K562 (cell line): ENCODE measurements around the gene CSTF1. TPM values are rescaled to one million over a fixed set of nuclear protein-coding genes. Genes with fewer than 3 reads are reported as not detected.

Experiments
- AFF1 ChIP-seq, 2 experiments: fragments of 450-650 bp; IDR thresholded peaks; 2 replicates each; pipeline ENCODE4 v1.6.1; 2018; ENCODE audit warnings: mild to moderate bottlenecking in 2 of 2, low read depth in 1 of 2; ENCODE audit not compliant: partially characterized antibody in 2 of 2
- ARID1B ChIP-seq: fragments of 450-650 bp; IDR thresholded peaks from 2 replicates; pipeline ENCODE4 v1.6.1; 2016; ENCODE audit warnings: antibody characterized with exemption, mild to moderate bottlenecking, inconsistent platforms
- BCL6 ChIP-seq: fragments of 250-450 bp; sonication (Bioruptor Pico); IDR thresholded peaks from 2 replicates; pipeline ENCODE4 v1.4.0; 2020
- CBFA2T2 ChIP-seq: fragments of 450-650 bp; conservative IDR thresholded peaks from 2 replicates; pipeline ENCODE4 v1.6.1; 2017; ENCODE audit warnings: mild to moderate bottlenecking
- HDAC2 ChIP-seq: fragments of 450-650 bp; IDR thresholded peaks from 2 replicates; pipeline ENCODE4 v1.6.1; 2016; ENCODE audit warnings: mild to moderate bottlenecking
- NCOR1 ChIP-seq: fragments of 450-650 bp; IDR thresholded peaks from 2 replicates; pipeline ENCODE4 v1.6.1; 2016; ENCODE audit warnings: mild to moderate bottlenecking, moderate library complexity
- SOX6 ChIP-seq: fragments of 450-650 bp; IDR thresholded peaks from 2 replicates; pipeline ENCODE4 v1.6.1; 2014; ENCODE audit warnings: mild to moderate bottlenecking
- TAL1 ChIP-seq: fragments of 450-650 bp; IDR thresholded peaks from 2 replicates; pipeline ENCODE4 v1.6.1; 2016; ENCODE audit warnings: mild to moderate bottlenecking
- TCF3 ChIP-seq: sonication (generic); formaldehyde crosslinking; IDR thresholded peaks from 2 replicates; pipeline ENCODE4 v1.4.0; 2020; ENCODE audit warnings: mild to moderate bottlenecking, missing genetic modification reagents
- XRCC3 ChIP-seq: fragments of 450-650 bp; IDR thresholded peaks from 2 replicates; pipeline ENCODE4 v1.6.1; 2017; ENCODE audit warnings: mild to moderate bottlenecking, moderate library complexity
- ZNF143 ChIP-seq: sonication (generic); formaldehyde crosslinking; IDR thresholded peaks from 2 replicates; pipeline ENCODE4 v1.9.0; 2022; ENCODE audit warnings: mild to moderate bottlenecking, missing genetic modification reagents
- ZNF263 ChIP-seq: sonication (generic); formaldehyde crosslinking; IDR thresholded peaks from 2 replicates; pipeline ENCODE4 v1.8.0; 2022; ENCODE audit warnings: mild to moderate bottlenecking, missing genetic modification reagents, borderline replicate concordance
- ZNF77 ChIP-seq: fragments of 250-450 bp; sonication (Bioruptor Pico); IDR thresholded peaks from 2 replicates; pipeline ENCODE4 v1.5.0; 2020
- polyA plus RNA-seq, 8 experiments: library from polyadenylated mRNA; depleted of rRNA in 4 of 8; stranded (reverse) in 5 of 8; unstranded in 3 of 8; fragments of >200 nt; fragmentation: Nextera tagmentation in 2 of 8; fragmentation: Illumina TruSeq in 1 of 8; extraction: Ambion mirVana in 2 of 8; extraction: Trizol in 1 of 8; gene quantifications; 2 replicates each; pipeline versions ENCODE4 v1.2.1 to v1.2.3, GENCODE V29; 2011 to 2014; ENCODE audit warnings: inconsistent platforms in 1 of 8, missing spikeins in 1 of 8
- total RNA-seq, 7 experiments: library from RNA; depleted of rRNA in 6 of 7; stranded (reverse); fragments of >200 nt in 6 of 7; fragmentation: Illumina TruSeq in 2 of 7; extraction: Trizol in 2 of 7; gene quantifications; 2 replicates each; pipeline versions ENCODE4 v1.2.1 to v1.2.3, GENCODE V29; 2011 to 2021; ENCODE audit warnings: low replicate concordance in 1 of 7

The CSTF1 gene
- total and polyA plus RNA-seq, 9 of the 15 experiments (the other 6 are each of a cell fraction or from before 2014, with no cell fraction given): 30.8 to 110 (median 53.4) TPM

- TF ChIP-seq TCF3 (CRISPR knock-in tag): peak; percentile 66
- TF ChIP-seq BCL6 (CRISPR knock-in tag): no peak
- peak; percentile 56 for TF ChIP-seq SOX6
- peak; percentile 22; the same call in 1 of the 2 replicates for TF ChIP-seq TAL1
- TF ChIP-seq NCOR1: peak; percentile 58
- TF ChIP-seq HDAC2: no peak
- TF ChIP-seq ZNF77 (CRISPR knock-in tag): no peak
- peak; percentile 42; the same call in 1 of the 2 replicates for TF ChIP-seq ARID1B
- TF ChIP-seq ZNF263 (CRISPR knock-in tag): no peak
- peak; percentile 49 for TF ChIP-seq CBFA2T2
- TF ChIP-seq XRCC3: no peak
- no peak for TF ChIP-seq AFF1 (IDR thresholded peaks at IDR 0.05; ENCODE audit: low read depth in 1 of 2, partially characterized antibody in 2 of 2)
- no peak for TF ChIP-seq ZNF143
These were observed 27.6 kb downstream of the CSTF1 start (continued) for GRCh38 chr20:56420028-56420427.
